Measurements from ENCODE around the gene EIF3F. TPM values are rescaled to one million over a fixed set of nuclear protein-coding genes. Genes with fewer than 3 reads are reported as not detected.
"Not testable (repeated sequence)": the region's sequence is repeated elsewhere in the genome, so short reads cannot be mapped to it uniquely, and the experiment has no call there.

The EIF3F gene
- total RNA-seq, 1 experiment from 2014 or later = 216 TPM

GRCh38 chr11:7987560-7987883 lies 385 bp downstream of the EIF3F start:
- not testable (repeated sequence) for DNase-seq (ENCODE audit: low read depth)

GRCh38 chr11:7994581-7995278 lies 7.6 kb downstream of the EIF3F start:
- no peak for DNase-seq (ENCODE audit: low read depth)

- DNase-seq (ENCODE audit: low read depth) = no peak
Measured at GRCh38 chr11:7999795-8000194, 12.7 kb downstream of the EIF3F start.

GRCh38 chr11:8000390-8000789 lies 13.3 kb downstream of the EIF3F start:
- no peak for DNase-seq (ENCODE audit: low read depth)

- DNase-seq (ENCODE audit: low read depth) = no peak
Measured at GRCh38 chr11:8002676-8003075, 15.5 kb downstream of the EIF3F start.

GRCh38 chr11:8003187-8003586 lies 16.1 kb downstream of the EIF3F start:
- no peak for DNase-seq (ENCODE audit: low read depth)

- DNase-seq (ENCODE audit: low read depth) = no peak
Measured at GRCh38 chr11:8004008-8004407, 16.9 kb downstream of the EIF3F start.

- DNase-seq (ENCODE audit: low read depth) = no peak
Measured at GRCh38 chr11:8005556-8005955, 18.4 kb downstream of the EIF3F start.

- peak; percentile 55 for DNase-seq (ENCODE audit: low read depth)
Measured at GRCh38 chr11:8006349-8006977, 19.3 kb downstream of the EIF3F start.

- DNase-seq (ENCODE audit: low read depth) = no peak
Measured at GRCh38 chr11:8008212-8008611, 21.1 kb downstream of the EIF3F start.

- no peak for DNase-seq (ENCODE audit: low read depth)
Measured at GRCh38 chr11:8009856-8010255, 22.7 kb downstream of the EIF3F start.

- no peak for DNase-seq (ENCODE audit: low read depth)
Measured at GRCh38 chr11:8011371-8011770, 24.2 kb downstream of the EIF3F start.

- peak; percentile 85 for DNase-seq (ENCODE audit: low read depth)
Measured at GRCh38 chr11:8011981-8012444, 24.9 kb downstream of the EIF3F start.

GRCh38 chr11:8013833-8014232 lies 26.7 kb downstream of the EIF3F start:
- DNase-seq (ENCODE audit: low read depth) = no peak

GRCh38 chr11:8015753-8016239 lies 28.7 kb downstream of the EIF3F start:
- DNase-seq (ENCODE audit: low read depth) = peak; percentile 13

- no peak for DNase-seq (ENCODE audit: low read depth)
Measured at GRCh38 chr11:8016440-8016839, 29.3 kb downstream of the EIF3F start.

GRCh38 chr11:8017071-8017470 lies 29.9 kb downstream of the EIF3F start:
- DNase-seq (ENCODE audit: low read depth) = no peak

GRCh38 chr11:8017894-8018483 lies 30.9 kb downstream of the EIF3F start:
- DNase-seq (ENCODE audit: low read depth) = no peak

- peak; percentile 52 for DNase-seq (ENCODE audit: low read depth)
Measured at GRCh38 chr11:8018484-8019313, 31.6 kb downstream of the EIF3F start.

- DNase-seq (ENCODE audit: low read depth) = peak; percentile 30
Measured at GRCh38 chr11:8019314-8020243, 32.4 kb downstream of the EIF3F start.

GRCh38 chr11:8020244-8020597 lies 33.1 kb downstream of the EIF3F start:
- no peak for DNase-seq (ENCODE audit: low read depth)

All from RPMI7951 (cell line).